ENCODE results near the gene GPR150. TPM values are rescaled to one million over a fixed set of nuclear protein-coding genes. Genes with fewer than 3 reads are reported as not detected.

The GPR150 gene
- total RNA-seq, 2 donors from 2014 or later = 0.51 to 3.0 TPM

DNA sequence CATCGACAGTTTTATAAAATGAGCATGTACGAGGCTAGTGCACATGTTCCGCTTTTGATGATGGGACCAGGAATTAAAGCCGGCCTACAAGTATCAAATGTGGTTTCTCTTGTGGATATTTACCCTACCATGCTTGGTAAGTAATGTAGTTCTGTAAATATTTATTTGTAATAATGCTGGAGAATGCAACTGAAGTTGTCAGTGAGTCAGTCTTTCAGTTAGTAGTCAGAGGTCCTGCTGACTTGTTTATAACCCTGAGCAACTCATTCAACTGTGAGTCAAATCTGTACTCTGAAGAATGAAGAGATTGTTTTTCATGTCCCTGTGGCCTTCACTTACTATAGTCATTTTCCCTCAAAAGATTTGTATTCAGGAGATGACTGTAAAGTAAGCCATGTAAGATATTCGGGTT is 28.4 kb upstream of the GPR150 start:
- H3K27me3 ChIP-seq (replicated peaks; ENCODE audit: insufficient read depth) = no peaks in the 10 kb centered on the region
- H3K4me3 ChIP-seq = no peak overlapping the region
- intact Hi-C loops (cut with DNase I) = no loop called here
- 93% methylated on average over 5 of the region's 5 CpGs for WGBS
- H3K27ac ChIP-seq = no peak overlapping the region
- H3K9me3 ChIP-seq = no peaks in the 10 kb centered on the region
- no peak for DNase-seq (ENCODE audit: low spot score)
- no peaks in the 10 kb centered on the region for H3K36me3 ChIP-seq
- H3K4me1 ChIP-seq (replicated peaks) = no peaks in the 10 kb centered on the region
- TF ChIP-seq POLR2A (IDR thresholded peaks at IDR 0.05) (no peak), POLR2AphosphoS5 (IDR thresholded peaks at IDR 0.05) (no peak)
- TF ChIP-seq, protein P1, sequence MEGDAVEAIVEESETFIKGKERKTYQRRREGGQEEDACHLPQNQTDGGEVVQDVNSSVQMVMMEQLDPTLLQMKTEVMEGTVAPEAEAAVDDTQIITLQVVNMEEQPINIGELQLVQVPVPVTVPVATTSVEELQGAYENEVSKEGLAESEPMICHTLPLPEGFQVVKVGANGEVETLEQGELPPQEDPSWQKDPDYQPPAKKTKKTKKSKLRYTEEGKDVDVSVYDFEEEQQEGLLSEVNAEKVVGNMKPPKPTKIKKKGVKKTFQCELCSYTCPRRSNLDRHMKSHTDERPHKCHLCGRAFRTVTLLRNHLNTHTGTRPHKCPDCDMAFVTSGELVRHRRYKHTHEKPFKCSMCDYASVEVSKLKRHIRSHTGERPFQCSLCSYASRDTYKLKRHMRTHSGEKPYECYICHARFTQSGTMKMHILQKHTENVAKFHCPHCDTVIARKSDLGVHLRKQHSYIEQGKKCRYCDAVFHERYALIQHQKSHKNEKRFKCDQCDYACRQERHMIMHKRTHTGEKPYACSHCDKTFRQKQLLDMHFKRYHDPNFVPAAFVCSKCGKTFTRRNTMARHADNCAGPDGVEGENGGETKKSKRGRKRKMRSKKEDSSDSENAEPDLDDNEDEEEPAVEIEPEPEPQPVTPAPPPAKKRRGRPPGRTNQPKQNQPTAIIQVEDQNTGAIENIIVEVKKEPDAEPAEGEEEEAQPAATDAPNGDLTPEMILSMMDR (IDR thresholded peaks at IDR 0.05) = no peak

GRCh38 chr5:95595289-95595931 is 24.5 kb upstream of the GPR150 start:
- 89% methylated on average over 3 of the region's 3 CpGs for WGBS
- intact Hi-C loops (cut with DNase I) = no loop called here

DNA sequence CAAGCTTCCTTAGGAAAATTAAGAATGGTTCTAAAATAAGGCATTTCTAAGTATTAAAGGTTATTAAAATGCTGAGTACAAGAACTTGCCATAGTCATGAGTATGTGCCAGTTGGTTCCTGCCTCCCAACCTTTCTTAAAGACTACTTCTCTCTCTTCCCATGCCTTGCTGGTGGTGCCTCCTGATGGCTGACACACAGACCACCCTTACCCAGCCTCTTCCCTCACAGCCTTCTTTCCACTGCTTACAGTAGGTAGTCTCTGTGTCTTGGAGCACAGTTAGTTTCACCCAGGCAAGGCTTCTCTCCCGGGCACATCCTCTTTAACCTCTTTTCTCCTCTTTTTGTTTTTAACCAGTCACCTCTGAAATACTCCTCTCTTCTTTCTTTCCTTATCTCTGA is 20.6 kb upstream of the GPR150 start:
- no peak overlapping the region for H3K4me3 ChIP-seq
- no peak overlapping the region for H3K27ac ChIP-seq
- no peaks in the 10 kb centered on the region for H3K9me3 ChIP-seq
- H3K36me3 ChIP-seq = no peaks in the 10 kb centered on the region
- TF ChIP-seq POLR2AphosphoS5 (IDR thresholded peaks at IDR 0.05) (no peak), POLR2A (IDR thresholded peaks at IDR 0.05) (no peak)
- TF ChIP-seq, protein P1 (IDR thresholded peaks at IDR 0.05) = no peak
- intact Hi-C loops (cut with DNase I) = no loop called here
- no peak for DNase-seq (ENCODE audit: low spot score)
- 83% methylated on average over 1 of the region's 1 CpG for WGBS
- H3K27me3 ChIP-seq (replicated peaks; ENCODE audit: insufficient read depth) = no peaks in the 10 kb centered on the region
- no peaks in the 10 kb centered on the region for H3K4me1 ChIP-seq (replicated peaks)

More at GRCh38 chr5:95595289-95595931, 24.5 kb upstream of the GPR150 start:
- Histone ChIP-seq H3K36me3 (no peaks in the 10 kb centered on the region), H3K27me3 (replicated peaks; ENCODE audit: insufficient read depth) (no peaks in the 10 kb centered on the region), H3K4me1 (replicated peaks) (no peaks in the 10 kb centered on the region), H3K4me3 (no peak overlapping the region), H3K9me3 (no peaks in the 10 kb centered on the region), H3K27ac (no peak overlapping the region)
- DNase-seq (ENCODE audit: low spot score) = no peak
- no peak for TF ChIP-seq POLR2AphosphoS5 (IDR thresholded peaks at IDR 0.05)
- no peak for TF ChIP-seq POLR2A (IDR thresholded peaks at IDR 0.05)
- TF ChIP-seq, protein P1 (IDR thresholded peaks at IDR 0.05) = no peak

GRCh38 chr5:95600557-95600956 is 19.3 kb upstream of the GPR150 start:
- Histone ChIP-seq H3K9me3 (no peaks in the 10 kb centered on the region), H3K4me3 (no peak overlapping the region), H3K4me1 (replicated peaks) (no peaks in the 10 kb centered on the region), H3K27ac (no peak overlapping the region), H3K36me3 (no peaks in the 10 kb centered on the region), H3K27me3 (replicated peaks; ENCODE audit: insufficient read depth) (no peaks in the 10 kb centered on the region)
- DNase-seq (ENCODE audit: low spot score) = no peak
- 85% methylated on average over 1 of the region's 1 CpG for WGBS
- no peak for TF ChIP-seq POLR2A (IDR thresholded peaks at IDR 0.05)
- TF ChIP-seq POLR2AphosphoS5 (IDR thresholded peaks at IDR 0.05) = no peak
- TF ChIP-seq, protein P1 (IDR thresholded peaks at IDR 0.05) = no peak
- intact Hi-C loops (cut with DNase I) = no loop called here

DNA sequence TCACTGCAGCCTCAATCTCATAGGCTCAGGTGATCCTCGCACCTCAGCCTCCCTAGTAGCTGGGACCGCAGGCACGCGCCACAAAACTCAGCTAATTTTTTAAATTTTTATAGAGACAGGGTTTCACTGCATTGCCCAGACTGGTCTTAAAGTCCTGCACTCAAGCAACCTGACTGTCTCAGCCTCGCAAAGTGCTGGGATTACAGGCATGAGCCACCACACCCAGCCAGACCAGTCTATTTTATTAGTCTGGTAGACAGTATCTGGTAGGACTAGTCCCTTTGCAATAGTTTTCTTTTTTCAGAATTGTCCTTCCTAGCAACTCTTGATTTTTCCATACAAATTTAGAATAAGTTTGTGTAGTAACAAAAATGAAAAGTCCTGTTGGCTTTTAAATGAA is 14.1 kb upstream of the GPR150 start:
- H3K9me3 ChIP-seq = no peaks in the 10 kb centered on the region
- H3K4me3 ChIP-seq = no peak overlapping the region
- H3K27ac ChIP-seq = no peak overlapping the region
- H3K4me1 ChIP-seq (replicated peaks) = no peaks in the 10 kb centered on the region
- no peaks in the 10 kb centered on the region for H3K27me3 ChIP-seq (replicated peaks; ENCODE audit: insufficient read depth)
- intact Hi-C loops (cut with DNase I) = no loop called here
- H3K36me3 ChIP-seq = no peaks in the 10 kb centered on the region
- WGBS = 74% methylated on average over 5 of the region's 5 CpGs
- TF ChIP-seq, protein P1 (IDR thresholded peaks at IDR 0.05) = no peak
- TF ChIP-seq POLR2AphosphoS5 (IDR thresholded peaks at IDR 0.05) (no peak), POLR2A (IDR thresholded peaks at IDR 0.05) (no peak)
- DNase-seq (ENCODE audit: low spot score) = peak; percentile 22

All from prostate gland (tissue), 2 donors.